ENCODE data around the gene HLA-DMB.
A peak's percentile ranks its signal among the peaks of the same experiment; 100 is the strongest.

Gene HLA-DMB

DNA sequence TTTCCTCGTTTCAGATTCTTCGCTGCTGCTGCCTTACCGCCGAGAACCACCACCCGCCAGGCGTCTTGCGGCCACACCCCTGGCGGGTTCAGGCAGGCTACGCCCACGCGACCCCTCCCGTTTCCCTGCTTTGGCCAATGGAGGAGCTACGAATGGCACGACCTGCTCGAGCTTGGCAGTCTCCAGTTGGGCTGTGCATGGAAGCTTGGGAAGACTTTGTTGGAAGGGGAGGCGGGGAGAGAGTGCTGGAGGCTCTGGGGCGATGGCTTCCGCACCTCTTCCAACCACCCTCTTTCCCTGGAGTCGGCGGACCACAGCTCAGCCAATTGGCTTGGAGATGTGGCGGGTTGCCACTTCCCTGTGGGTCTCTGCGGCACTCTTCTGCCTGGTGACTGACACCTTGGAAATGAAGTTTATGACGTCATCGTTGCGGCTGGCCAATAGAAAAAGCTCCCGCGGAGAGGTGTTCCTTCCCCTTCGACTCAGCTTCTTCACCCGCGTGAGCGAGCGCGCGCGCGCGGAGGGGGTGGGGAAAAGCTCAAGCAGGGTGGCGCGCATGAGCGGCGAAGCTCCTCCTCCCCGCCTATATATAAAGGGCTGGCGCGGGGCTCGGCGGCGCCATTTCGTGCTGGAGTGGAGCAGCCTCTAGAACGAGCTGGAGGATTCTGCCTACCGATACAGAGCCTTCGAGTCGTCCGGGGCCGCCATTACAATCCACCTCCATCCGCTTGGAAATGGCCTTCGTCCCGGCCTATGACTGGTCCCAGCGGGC, 30.9 kb upstream of the HLA-DMB start:
- peak; percentile 100 for DNase-seq (ENCODE audit: low spot score)

DNA sequence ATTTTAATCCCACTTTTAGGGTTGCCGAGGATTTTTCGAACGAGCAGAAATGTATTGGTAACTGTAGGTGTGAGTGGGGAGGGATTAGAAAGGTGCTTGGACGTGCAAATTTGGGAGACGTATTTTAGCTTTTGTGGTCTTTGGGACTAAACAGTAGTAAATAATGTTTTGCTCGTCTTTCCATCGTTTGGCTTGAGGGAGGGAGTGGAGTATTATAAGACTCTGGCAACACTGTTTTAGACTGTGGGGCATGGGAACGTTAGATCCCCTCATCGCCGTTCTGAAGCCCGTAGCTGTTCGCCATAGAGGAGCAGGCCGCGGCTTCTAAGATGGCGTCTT, 30.4 kb upstream of the HLA-DMB start:
- no peak for DNase-seq (ENCODE audit: low spot score)

DNA sequence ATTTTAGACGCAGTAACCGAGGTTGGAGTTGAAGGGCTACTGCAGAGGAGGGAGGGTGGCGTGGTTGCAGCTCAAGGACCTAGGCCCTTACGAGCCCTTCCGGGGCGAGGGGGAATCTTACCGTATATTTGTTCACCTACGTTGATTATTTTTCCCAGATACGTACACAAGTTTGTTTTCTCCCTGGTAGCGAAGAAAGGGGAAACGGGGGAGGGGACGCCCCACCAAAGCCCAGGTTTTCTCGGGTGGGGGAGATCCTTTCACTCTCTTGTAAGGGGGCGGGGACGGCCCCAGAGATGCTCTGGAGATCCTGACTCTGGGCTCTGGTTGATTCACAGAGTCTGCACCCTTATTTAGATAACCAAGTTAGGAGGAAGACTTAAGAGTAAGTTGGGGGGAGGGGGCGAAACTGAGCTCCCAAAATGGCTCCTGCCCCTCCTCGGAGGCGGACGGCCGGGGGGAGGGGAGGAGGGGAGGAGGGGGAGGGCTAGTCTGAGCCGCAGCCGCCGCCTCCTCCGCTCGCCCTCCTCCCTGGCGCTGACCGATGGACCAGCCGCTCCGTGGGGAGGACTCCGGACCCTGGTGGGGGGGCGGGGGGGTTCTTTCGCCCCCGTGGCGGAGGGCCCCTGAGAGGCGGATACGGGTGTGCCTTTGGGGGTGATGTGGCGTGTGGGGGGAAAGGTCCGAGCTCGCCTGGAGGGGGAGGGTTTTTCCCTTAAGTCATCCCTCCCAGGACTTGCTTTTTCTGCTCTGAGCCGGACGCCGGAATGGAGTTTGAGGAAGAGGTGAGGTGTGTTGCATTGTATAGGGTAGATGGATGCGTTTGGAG, 29.8 kb upstream of the HLA-DMB start:
- DNase-seq (ENCODE audit: low spot score), result peak; percentile 95

DNA sequence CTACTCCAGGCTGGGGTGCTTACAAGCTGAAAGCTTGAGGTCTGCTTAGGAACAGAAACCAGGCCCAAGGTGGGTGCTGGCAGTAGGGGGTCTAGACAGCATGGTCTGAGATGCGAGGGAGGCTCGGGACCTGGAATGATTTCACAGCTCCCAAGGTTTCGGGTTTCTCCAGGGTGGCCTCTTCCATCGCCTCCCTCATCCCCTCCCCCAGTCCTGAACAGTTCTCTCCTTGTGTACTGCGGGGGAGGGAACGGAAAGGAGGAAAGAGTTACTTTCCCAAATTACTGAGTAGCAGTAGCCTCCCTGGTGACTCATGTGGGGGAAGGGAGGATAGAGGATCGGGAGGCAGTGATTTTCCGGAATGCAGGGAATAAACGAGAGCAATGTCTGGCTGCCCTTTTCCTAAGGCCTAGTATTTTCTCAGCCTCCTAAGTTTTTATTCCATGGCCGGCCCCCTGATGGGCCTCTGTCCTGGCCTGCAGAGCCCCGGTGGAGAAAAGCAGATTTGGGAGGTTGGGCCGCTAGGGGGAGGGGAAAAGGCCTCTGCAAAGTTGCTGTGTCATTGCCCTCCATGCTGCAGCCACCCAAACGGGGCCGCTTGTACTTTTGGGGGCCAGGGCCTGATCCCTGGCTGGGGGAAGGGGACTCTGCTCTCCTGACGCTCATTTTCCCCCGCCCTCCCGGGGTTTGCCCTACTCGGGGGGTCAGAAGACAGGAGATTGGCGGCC, 29.0 kb upstream of the HLA-DMB start:
- peak; percentile 92 for DNase-seq (ENCODE audit: low spot score)

DNA sequence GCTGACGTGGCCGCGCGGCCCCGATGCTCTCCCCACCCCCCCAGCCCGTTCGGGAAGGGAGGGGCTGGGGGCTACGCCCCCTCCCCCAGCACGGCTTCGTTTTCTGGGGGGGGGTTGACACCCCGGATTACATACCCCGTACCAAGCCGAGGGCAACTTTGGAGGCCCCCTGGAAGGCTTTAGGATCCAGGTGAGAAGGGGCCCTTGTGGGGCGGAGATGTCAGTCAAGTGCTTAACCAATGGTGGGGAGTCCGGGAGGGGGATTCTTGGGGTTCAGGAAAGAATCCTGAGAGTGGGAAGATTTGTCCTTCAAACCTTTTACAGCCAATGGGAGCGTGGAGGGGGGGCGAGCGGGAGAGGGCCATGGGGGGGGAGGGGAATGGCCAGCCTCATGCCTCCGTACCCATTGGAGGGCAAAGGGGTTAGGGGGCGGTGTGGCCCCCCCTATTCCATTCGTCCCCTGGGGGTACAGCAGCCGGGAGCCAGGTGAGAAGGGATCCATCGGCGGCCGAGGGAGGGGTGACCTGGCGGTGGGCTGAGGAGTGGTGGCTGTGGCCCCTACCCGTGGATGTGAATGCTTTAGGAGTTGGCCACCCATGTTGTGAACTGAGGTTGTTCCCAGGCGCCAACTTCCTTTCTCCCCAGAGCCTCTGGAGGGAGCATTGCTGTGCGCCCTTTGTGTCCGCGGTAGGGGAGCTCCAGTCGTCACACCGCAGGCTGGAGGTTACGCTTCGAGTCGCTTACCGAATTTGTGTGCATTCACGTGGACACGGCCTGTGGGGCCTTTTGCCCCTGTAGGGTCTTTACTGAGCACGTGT, 28.2 kb upstream of the HLA-DMB start:
- no peak for DNase-seq (ENCODE audit: low spot score)

DNA sequence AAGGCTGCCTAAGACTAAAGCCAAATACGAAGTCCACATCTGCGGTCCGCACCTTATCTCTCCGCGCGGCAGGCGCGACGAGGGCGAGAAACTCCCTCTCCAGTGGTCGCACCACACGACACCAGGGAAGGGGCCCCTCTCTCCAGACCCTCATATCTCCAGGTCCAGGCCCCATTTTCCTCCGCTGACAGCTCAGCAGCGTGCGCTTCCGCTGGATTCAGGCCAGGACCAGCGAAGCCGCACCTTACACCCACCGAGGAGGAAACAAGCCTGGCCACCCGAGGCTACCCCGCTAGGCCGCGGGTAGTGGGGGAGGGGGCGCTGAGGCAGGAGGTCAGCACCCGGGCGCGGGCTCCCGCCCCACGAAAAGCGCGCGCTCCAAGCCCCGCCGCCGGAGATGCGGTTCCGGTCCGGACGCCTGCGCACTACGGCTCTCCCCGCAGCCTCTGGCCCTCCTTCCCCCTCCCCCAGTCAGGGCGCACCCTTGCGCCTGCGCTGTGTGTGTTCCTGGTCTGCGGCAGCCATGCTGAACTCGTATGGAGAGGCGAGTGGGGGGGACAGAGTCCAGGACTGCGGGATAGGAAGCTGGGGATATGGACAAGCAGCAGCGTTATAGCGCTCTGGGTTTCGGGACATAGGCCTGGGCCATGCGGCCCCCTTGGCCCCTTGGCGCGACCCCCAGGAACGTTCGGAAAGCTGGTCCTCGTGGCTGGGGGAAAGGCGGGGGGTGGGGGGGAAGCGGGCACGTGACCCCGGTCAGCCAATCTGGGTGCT, 27.5 kb upstream of the HLA-DMB start, which contains the start of gene BRD2:
Gene BRD2 (plus strand): TSS at position 502 of the 774 bp plus-strand sequence. CDS start 4,305 bp downstream, outside the sequence.
- DNase-seq (ENCODE audit: low spot score), result peak; percentile 99

DNA sequence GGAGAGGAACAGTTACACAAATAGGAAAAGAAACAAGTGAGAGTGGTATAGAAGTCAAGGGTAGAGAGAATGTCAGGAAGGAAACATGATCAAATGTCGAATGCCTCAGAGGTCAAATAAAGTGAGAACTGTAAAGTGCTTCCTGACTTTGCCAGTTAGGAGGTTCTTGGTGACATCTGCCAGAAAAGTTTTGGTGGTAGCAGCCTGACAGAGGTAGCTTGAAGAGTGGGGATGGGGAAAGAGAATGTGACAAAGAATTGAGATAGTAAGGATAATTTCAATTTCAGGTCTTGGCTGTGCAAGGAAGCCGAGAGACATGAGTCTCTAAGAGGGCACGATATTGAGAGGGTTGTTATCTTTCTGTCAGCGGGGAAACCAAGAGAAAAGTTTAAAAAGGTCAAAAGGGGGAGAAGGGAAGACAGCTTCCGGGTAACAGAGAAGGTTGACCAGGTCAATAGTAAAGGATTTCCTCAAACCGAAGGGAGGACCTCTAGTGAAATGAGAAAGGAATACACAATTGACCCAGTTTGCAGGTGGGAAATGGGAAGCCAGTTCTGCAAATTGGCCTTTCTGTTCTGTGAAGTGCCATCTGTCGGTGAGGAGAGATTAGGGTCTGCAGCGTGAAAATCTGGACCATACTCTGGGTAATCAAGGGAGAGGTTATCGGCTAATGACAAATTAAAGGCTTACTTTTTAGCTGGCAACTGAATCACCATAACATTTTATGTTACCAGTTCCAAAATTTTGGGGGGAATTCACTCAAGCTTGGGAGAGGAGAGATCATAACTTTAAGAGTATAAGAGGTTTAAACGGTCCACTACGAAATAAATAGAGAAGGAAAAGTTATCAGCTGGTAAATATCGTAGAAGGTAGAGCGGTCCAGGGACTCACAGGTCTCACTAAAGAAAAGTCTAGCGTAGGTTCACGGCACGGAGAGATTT, 26.6 kb upstream of the HLA-DMB start:
- DNase-seq (ENCODE audit: low spot score), result no peak

DNA sequence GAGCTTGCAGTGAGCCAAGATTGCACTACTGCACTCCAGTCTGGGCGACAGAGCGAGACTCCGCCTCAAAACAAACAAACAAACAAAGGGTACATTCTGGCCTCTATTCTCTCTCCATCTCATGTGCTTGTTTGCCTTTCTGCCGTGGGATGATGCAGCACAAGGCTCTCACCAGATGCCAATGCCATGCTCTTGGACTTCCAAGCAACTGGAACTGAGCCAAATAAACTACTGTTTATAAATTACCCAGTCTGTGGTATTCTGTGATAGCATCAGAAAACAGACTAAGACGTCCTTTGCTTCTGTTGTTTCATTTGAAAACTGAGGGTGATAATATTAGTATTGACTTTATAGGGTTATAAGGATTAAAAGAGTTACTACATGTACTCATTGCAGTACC, 23.9 kb upstream of the HLA-DMB start:
- no peak for DNase-seq (ENCODE audit: low spot score)

DNA sequence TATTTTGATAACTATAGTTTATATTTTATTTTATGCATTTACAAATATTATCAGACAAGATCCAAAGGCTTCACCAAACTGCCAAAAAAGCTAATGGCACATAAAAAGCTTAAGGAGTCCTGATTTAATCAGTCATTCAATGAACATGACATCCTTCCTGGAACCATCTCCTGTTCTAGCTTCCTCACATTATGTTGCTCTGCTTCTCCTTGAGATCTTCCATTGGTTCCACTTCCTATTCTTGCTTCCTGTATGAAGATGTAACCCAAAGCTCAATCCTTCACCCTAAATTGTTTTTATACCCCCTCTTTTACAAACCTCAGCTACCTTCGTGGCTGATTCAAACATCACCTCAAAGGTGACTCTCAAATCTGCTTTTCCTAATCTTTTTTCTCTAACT, 23.0 kb upstream of the HLA-DMB start:
- no peak for DNase-seq (ENCODE audit: low spot score)

DNA sequence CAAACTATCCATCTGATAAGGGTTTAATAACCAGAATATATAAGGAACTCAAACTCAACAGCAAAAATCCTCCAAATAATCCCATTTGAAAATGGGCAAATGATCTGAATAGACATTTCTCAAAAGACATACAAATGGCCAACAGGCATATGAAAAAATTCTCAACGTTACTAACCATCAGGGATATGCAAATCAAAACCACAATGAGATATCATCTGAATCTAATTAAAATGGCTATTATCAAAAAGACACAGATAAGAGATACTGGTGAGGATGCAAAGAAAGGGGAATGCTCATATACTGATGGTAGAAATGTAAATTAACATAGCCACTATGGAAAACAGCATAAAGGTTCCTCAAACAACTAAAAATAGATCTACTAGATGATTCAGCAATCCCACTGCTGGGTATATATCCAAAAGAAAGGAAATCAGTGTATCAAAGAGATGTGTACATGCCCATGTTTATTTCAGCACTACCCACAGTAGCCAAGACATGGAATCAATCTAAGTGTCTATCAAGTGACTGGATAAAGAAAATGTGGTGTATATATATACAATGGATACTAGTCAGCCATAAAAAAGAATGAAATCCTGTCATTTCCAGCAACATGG, 21.5 kb upstream of the HLA-DMB start:
- no peak for DNase-seq (ENCODE audit: low spot score)

DNA sequence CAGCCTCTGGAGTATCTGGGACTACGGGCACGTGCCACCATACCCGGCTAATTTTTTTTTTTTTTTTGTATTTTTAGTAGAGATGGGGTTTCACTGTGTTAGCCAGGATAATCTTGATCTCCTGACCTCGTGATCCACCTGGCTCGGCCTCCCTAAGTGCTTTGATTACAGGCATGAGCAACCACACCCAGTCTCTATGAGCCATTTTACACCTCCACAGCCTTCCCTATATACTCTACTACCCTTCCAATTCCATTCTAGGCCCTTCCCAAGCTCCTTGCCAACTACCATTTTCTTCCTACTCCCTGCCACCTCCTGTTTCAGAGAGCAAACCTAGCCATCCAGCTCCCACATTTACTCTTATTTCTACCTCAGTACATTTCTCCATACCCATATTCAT, 19.7 kb upstream of the HLA-DMB start:
- DNase-seq (ENCODE audit: low spot score), result no peak

DNA sequence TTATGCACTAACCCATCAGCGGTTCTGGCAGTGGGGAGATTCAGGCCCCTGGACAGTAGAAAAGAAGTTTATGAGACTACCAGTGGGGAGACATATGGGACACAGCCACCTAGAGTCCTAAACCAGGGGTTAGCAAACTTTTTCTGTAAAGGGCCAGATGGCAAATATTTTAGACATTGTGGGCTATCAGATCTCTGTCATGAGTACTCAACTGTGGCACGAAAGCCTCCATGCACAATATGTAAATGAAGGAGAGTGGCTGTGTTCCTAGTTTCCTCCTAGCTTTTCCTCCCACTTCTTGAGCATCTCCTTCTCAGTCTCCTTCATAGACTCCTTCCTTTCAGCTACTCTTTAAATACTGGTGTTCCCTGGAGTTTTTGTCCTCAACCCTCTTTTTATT, 15.3 kb upstream of the HLA-DMB start:
- DNase-seq (ENCODE audit: low spot score), result no peak

DNA sequence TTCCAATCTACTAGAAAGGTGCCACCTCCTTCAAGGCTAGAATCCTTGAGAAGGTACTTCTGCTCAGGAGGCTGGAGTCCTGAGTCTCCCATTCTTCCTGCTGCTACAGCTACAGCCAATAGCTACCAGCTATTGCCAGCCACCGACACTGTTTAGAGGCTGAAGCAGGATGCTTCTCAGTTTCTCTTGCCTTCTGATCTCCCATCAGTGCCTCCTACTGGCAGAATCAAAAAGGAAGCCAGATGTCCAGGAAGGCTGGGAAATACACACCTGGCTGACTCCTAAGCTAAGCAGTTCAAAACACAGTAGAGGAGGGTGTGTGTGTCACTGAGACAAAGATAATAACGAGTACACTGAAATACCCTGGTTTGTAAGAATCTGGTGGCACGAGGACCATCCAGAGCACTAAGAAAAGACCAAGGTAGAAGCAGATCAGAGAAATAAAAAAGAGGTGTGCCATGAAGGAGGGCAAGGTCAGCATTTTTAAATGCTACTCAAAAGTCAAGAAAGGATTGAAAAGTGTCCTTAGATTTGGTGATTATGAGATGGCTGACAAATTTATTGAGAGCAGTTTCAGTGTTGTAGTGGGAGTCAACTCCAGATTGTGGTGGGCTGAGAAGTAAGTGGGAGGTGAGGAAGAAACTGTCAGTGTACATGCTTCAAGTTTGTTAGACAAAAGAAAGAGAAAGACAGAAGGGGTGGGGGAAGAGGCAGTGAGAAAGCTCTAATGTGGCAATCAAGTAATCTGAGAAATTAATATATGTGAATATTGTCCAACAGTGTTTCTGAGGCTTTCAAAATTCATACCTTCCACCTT, 14.4 kb upstream of the HLA-DMB start:
- no peak for DNase-seq (ENCODE audit: low spot score)

DNA sequence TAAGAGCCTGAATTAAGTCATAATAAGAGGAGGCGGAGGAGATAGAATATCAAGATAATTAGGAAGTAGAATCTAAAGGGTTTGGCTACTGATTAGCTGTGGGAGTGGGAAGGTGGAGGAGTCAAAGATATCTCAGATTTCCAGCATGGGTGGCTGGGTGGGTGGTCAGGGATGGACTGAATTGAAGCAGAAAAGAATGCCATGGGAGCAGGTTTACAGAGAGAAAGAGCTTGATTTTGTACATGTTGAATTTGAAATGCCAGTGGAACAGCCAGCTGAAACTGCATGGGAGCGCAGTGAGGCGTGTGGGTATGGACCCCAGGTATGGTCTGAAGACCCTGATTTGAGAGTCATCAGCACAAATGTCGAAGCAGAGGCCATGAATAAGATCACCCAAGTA, 13.4 kb upstream of the HLA-DMB start:
- DNase-seq (ENCODE audit: low spot score), result no peak

DNA sequence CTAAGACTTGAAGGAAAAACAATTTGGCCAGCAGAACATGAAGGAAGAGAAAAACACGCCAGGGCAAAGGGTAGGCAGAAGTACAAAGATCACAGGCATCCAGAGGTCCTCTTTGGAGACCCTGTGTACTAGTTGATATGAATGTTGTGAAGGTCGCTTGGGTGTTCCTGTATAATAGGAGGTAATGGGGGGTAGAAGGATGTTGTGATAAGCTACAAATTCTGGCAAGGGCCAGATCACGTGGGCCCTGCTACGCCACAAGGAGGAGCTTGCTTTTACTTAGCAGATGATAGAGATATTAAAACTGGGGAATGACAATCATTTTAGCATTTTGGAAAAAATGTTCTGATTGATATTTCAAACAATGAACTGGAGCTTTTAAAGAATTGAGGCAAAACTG, 12.9 kb upstream of the HLA-DMB start:
- no peak for DNase-seq (ENCODE audit: low spot score)

DNA sequence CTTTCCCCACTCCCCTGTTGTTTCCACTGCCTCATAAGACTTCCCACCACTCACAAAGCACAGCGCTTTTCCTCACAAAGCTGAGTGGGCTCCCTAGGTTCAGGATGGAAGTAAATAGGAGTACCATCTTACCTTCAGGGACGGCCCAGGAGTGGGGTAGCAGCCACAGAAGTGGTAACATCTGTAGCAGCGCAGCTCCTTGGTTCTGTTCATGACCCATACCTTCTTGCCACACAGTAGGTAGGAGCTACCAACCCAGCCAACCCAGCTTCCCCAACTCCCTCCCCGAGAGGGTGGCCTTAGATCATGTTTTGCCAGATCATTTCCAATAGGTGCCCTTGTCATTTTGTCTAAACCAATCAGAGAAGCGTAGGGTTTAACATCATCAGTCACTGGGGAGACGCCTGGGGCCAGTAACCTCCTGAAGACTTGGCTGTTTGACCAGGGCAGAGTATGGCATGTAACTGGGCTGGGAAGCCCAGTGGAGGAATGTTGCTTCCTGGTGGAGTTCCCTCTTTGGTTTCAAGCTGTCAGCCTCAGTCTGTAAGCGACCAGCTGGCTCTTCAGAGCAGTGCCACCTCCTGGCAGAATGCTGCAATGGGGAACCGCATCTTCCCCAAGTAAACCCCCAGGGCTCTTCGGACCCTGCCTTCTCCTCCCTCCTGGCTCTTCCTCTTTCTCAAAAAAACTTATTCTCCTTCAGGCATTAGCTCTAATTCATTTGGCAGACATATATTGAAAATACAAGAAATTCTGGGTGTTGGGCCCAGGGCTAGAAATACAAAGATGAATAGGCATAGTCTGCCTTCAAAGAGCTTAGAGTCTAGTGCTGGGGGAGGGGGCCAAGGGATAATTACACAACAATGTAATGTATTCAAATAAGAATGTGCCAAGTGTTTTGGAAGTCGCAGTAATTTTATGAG, 12.2 kb upstream of the HLA-DMB start, which contains the start of gene HLA-DMA:
Gene HLA-DMA (minus strand): TSS at position 281 of the 923 bp plus-strand sequence. CDS start 61 bp downstream, at position 220.
- DNase-seq (ENCODE audit: low spot score), result no peak

DNA sequence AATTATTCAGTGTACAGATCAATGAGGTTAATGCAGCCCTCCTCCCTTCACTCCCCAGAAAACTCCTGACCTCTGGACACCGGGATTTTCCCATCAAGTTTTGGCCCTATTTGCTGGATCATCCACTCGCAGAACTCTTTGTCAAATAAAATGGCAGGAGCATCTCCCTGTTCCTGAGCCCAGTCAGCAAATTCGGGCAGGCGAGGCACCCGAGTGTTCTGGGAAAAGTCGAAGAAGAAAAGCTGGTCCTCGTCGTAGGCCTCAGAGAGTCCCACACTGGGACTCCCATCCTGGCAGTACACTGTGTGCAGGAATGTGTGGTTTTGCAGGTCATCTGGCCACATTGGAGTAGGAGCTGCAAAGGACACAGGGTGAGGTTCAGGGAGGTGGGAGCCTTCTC, 9.6 kb upstream of the HLA-DMB start:
- DNase-seq (ENCODE audit: low spot score), result no peak
